ENCODE data around the gene RNF214. TPM values are rescaled to one million over a fixed set of nuclear protein-coding genes. Genes with fewer than 3 reads are reported as not detected.
A peak's percentile ranks its signal among the peaks of the same experiment; 100 is the strongest.
"Not testable (repeated sequence)": the region's sequence is repeated elsewhere in the genome, so short reads cannot be mapped to it uniquely, and the experiment has no call there.

RNF214 gene
- total RNA-seq, 1 donor: 13.7 TPM

DNA sequence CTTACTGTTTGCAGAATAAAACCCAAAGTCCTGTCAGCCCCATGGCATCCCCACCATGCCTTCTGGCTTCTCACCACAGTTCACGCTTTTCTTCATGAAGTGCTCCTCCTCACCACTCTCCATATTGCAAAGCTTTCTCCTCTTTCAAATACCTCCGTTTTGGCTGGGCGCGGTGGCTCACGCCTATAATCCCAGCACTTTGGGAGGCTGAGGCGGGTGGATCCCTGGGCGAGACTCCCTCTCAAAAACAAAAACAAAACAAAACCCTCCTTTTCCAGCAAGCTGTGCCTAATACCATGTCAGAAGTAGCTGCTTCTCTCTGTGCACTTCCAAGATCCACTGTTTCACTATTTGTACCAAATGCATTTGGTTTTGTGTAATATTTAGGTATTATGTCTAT, 76.8 kb downstream of the RNF214 start:
- no peak for DNase-seq (ENCODE audit: low read depth in 2 of 3, low spot score in 2 of 3)

GRCh38 chr11:117313091-117313490, 80.6 kb downstream of the RNF214 start:
- DNase-seq (ENCODE audit: low read depth in 2 of 3, low spot score in 2 of 3): no peak

GRCh38 chr11:117313828-117314768, 81.6 kb downstream of the RNF214 start:
- no peak for DNase-seq (ENCODE audit: low read depth in 2 of 3, low spot score in 2 of 3)

DNA sequence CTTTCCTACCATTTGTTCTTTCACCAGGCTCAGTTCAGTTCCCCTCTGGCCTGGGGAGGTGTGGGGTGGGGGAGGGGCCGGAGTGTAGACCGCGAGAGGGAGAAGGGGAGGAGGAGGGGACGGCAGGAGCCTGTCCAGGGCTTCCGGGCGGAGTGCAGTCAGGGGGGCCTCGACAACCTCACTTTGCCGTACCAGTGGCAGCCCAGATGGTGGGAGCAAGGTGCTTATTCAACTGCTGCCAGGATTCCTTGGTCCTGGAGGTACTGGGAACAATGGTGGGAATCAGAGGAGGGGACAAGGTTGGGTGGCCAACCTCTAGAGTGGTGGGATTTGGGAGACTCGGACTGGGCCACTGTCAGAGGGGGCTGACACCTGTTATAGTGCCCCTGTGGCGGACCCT, 82.4 kb downstream of the RNF214 start:
- DNase-seq (ENCODE audit: low read depth in 2 of 3, low spot score in 2 of 3): peak in 2 of 3 donors; percentile 20 to 45

GRCh38 chr11:117315285-117316196, 83.1 kb downstream of the RNF214 start:
- DNase-seq (ENCODE audit: low read depth in 2 of 3, low spot score in 2 of 3): peak in 2 of 3 donors; percentile 10 to 12

DNA sequence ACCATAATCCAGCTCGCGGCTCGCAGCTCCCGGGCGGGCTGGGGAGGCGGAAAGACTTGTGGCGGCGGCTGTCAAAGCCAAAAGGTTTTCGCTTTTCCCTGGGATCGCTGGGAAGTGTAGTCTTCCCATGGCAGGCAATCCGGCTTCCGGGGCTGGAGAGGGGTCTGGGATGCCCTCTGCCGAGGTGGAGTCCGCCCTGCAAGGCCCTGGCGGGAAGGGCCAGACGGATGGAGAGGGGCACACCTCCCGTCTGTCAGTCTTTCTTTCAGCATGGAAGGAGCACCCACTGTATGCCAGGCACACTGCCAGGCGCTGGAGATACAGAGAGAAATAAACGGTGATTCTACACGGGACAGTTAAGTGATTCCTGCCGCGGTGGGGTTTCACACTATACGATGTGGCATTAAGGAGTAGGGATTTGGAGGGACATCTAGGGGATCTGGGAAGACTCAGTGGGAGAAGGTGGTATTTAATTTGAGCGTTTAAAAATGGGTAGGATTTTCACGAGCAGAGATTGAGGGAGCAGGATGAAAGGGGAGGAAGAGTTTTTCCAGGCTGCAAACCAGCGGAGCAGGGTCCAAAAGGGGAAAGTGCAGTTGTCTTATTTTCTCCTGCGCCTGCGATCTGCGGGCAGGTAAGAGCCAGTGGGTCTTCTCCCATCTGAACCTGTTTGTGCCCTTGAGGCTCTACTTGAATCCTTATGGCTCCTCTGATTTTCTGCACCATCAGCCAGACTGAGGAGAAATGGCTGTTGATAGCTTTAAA, 83.9 kb downstream of the RNF214 start, which contains the start of gene BACE1:
Gene BACE1, minus strand, starts transcription at position 60 of the 765 bp plus-strand sequence. CDS start 461 bp downstream, outside the sequence.
- peak in 2 of 3 donors; percentile 40 to 41 for DNase-seq (ENCODE audit: low read depth in 2 of 3, low spot score in 2 of 3)

DNA sequence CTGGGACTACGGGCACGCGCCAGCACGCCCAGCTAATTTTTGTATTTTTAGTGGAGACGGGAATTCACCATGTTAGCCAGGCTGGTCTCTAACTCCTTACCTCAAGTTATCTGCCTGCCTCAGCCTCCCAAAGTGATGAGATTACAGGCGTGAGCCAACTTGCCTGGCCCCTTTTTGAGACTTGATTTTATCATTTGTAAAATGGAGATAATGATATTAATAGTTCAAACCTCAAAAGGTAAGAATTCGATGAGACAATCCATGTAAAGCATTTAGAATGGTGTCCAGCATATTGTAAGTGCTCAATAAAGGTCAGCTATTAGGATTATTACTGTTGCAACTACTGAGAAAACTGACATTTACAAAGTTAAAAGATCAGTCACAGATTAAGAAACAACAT, 86.3 kb downstream of the RNF214 start:
- DNase-seq (ENCODE audit: low read depth in 2 of 3, low spot score in 2 of 3): no peak

DNA sequence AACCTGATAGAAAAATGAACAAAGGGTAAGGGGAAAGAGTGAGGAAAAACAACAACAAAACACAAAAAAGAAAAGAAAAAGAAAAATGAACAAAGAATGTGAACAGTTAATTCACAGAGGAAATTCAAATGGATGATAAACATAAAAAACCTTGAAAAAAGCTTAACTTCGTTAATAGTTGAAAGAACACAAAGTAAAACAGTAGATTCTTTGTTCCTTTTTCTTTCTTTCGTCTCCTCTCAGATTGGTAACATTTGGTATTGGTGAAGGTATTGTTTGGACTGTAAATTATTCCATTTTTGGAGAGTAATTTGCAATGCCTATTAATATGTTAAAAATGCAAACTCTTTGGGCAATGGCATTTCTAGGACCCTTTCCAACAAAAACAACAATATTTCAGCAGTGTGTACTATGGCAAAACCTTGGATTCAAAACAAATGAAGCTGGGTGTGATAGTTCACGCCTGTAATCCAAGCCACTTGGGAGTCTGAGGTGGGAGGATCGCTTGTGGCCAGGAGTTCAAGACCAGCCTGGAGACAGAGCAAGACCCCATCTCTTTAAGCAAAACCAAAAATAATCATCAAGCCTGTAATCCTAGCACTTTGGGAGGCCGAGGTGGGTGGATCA, 86.9 kb downstream of the RNF214 start:
- DNase-seq (ENCODE audit: low read depth in 2 of 3, low spot score in 2 of 3): no peak

GRCh38 chr11:117327255-117327566, 94.7 kb downstream of the RNF214 start:
- not testable (repeated sequence) for DNase-seq (ENCODE audit: low read depth in 2 of 3, low spot score in 2 of 3)

DNA sequence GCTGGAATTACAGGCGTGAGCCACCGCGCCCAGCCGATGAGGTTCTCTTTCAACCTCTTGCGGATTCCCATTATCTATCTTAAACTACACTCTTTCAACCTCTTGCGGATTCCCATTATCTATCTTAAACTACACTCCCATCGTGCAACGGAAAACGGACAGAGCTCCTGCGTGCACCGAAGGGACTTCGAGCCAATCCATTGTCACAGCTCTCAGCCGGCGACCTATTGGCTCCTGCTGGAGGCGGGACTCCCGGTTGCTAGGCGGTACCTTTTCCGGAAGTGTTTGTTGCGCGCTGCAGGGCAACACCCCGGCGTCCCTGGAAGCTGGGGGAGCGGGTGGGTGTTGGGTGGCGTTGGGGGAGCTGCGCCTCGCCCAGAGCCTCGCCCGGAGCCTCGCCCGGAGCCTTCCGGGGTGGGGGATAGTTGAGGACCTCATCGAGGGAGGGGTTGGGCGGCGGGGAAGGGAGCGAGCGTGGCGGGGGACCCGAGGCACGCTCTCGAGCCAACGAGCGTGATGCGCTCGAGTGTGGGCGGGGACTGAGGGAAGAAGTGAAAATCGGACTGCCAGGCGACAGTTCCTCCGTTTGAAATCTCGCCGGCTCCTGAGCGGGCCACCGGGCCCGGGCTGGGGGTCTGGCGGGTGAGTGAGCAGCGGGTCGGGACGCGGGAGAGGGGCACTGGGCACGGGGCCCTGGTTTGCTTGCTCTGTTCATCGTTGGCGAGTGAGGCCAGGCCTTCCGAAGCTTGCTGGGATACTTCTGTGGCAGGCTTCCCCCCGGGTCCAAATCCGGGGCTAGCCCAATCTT, 95.3 kb downstream of the RNF214 start, which contains the start of gene CEP164:
Gene CEP164, plus strand, starts transcription at position 288 of the 808 bp plus-strand sequence. CDS start 10,733 bp downstream, outside the sequence.
- peak; percentile 76 to 96 (median 92) for DNase-seq (ENCODE audit: low read depth in 2 of 3, low spot score in 2 of 3)

- DNase-seq (ENCODE audit: low read depth in 2 of 3, low spot score in 2 of 3): peak in 2 of 3 donors; percentile 3 to 27
Observed at GRCh38 chr11:117328375-117329010, 96.0 kb downstream of the RNF214 start.

DNA sequence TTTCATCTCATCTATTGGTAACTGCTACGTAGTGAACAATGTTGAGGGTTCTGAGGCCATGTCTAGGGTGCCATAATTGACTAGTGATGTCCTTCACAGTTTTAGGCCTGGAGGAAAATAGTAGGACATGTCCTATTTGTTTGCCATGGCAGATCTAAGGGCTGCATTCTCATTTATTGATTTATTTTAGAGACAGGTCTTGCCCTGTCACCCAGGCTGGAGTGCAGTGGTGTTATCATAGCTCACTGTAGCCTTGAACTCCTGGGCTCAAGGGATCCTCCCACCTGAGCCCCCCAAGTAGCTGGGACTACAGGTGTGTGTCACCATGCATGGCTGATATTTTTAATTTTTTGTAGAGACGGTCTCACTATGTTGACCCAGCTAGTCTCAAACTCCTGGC, 100.4 kb downstream of the RNF214 start:
- DNase-seq (ENCODE audit: low read depth in 2 of 3, low spot score in 2 of 3): no peak

DNA sequence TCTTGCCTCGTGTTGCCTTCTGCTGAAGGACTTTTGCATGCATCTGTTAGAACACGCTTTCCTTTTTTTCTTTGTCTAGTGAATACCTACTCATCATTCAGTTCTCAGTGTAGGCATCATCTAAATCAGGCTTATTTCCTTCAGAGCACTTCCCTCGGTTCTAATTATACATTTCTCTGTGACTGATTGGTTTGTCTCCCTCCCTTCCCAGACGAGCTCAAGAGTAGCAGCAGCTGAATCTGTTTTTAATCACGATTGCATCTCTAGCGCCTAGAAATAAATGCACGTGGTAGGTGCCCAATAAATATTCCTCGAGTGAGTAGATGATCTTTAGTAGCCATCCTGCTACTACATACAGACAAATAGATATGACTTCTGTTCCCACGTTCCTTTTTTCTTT, 101.4 kb downstream of the RNF214 start:
- no peak for DNase-seq (ENCODE audit: low read depth in 2 of 3, low spot score in 2 of 3)

GRCh38 chr11:117334896-117335295, 102.4 kb downstream of the RNF214 start:
- no peak for DNase-seq (ENCODE audit: low read depth in 2 of 3, low spot score in 2 of 3)

DNA sequence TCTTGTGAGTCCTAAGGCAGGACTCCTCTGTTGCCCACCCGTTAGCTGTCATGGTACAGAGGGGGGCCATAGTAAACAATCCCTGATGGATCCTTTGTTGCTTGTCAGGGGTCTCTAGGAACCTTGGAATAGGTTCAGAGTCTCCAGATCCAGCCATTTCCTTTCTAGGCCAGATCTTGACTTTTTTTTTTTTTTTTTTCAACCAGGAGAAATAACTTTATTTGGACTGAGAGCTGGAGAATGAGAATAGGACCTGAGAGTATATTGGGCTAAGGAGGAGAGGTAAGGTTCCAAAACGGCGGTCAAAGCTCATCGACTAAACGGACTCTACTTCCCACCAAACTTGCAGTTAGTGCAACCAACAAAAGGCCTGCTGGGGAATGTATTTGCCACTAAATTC, 102.9 kb downstream of the RNF214 start:
- DNase-seq (ENCODE audit: low read depth in 2 of 3, low spot score in 2 of 3): no peak

Measured in hematopoietic multipotent progenitor cell (in vitro differentiated cells).